ENCODE results near the gene SOX8. TPM values are rescaled to one million over a fixed set of nuclear protein-coding genes. Genes with fewer than 3 reads are reported as not detected.

Gene SOX8
- total RNA-seq, 1 donor from 2014 or later = 0.15 TPM

- Mint-ChIP-seq H3K4me1 (ENCODE audit: low read depth) (no peaks in the 10 kb centered on the region), H3K36me3 (ENCODE audit: low read depth) (no peaks in the 10 kb centered on the region), H3K4me3 (ENCODE audit: unreplicated experiment) (no peak overlapping the region), H3K27me3 (ENCODE audit: low read depth) (peaks cover 19% of the 10 kb centered on the region), H3K9me3 (ENCODE audit: low read depth) (no peaks in the 10 kb centered on the region), H3K27ac (ENCODE audit: unreplicated experiment) (no peak overlapping the region)
- TF ChIP-seq CTCF (IDR thresholded peaks at IDR 0.05) = no peak
- no peak for DNase-seq (ENCODE audit: low spot score)
Observed at GRCh38 chr16:1027501-1027815, 45.9 kb downstream of the SOX8 start.

- no peaks in the 10 kb centered on the region for H3K4me1 Mint-ChIP-seq (ENCODE audit: low read depth)
- H3K36me3 Mint-ChIP-seq (ENCODE audit: low read depth) = no peaks in the 10 kb centered on the region
- no peaks in the 10 kb centered on the region for H3K9me3 Mint-ChIP-seq (ENCODE audit: low read depth)
- TF ChIP-seq CTCF (IDR thresholded peaks at IDR 0.05) = no peak
- H3K4me3 Mint-ChIP-seq (ENCODE audit: unreplicated experiment) = no peak overlapping the region
- peaks cover 19% of the 10 kb centered on the region for H3K27me3 Mint-ChIP-seq (ENCODE audit: low read depth)
- DNase-seq (ENCODE audit: low spot score) = no peak
- H3K27ac Mint-ChIP-seq (ENCODE audit: unreplicated experiment) = no peak overlapping the region
Observed at GRCh38 chr16:1028056-1028455, 46.5 kb downstream of the SOX8 start.

GRCh38 chr16:1028524-1029258 is 47.1 kb downstream of the SOX8 start:
- no peak for DNase-seq (ENCODE audit: low spot score)
- H3K27me3 Mint-ChIP-seq (ENCODE audit: low read depth) = peaks cover 17% of the 10 kb centered on the region
- H3K27ac Mint-ChIP-seq (ENCODE audit: unreplicated experiment) = no peak overlapping the region
- no peaks in the 10 kb centered on the region for H3K36me3 Mint-ChIP-seq (ENCODE audit: low read depth)
- no peaks in the 10 kb centered on the region for H3K4me1 Mint-ChIP-seq (ENCODE audit: low read depth)
- no peaks in the 10 kb centered on the region for H3K9me3 Mint-ChIP-seq (ENCODE audit: low read depth)
- no peak for TF ChIP-seq CTCF (IDR thresholded peaks at IDR 0.05)
- H3K4me3 Mint-ChIP-seq (ENCODE audit: unreplicated experiment) = no peak overlapping the region

- Mint-ChIP-seq H3K36me3 (ENCODE audit: low read depth) (no peaks in the 10 kb centered on the region), H3K9me3 (ENCODE audit: low read depth) (no peaks in the 10 kb centered on the region), H3K4me3 (ENCODE audit: unreplicated experiment) (no peak overlapping the region), H3K27me3 (ENCODE audit: low read depth) (peaks cover 17% of the 10 kb centered on the region), H3K27ac (ENCODE audit: unreplicated experiment) (no peak overlapping the region), H3K4me1 (ENCODE audit: low read depth) (no peaks in the 10 kb centered on the region)
- no peak for DNase-seq (ENCODE audit: low spot score)
- TF ChIP-seq CTCF (IDR thresholded peaks at IDR 0.05) = no peak
Observed at GRCh38 chr16:1029259-1029545, 47.6 kb downstream of the SOX8 start.

GRCh38 chr16:1030473-1030901 is 48.9 kb downstream of the SOX8 start:
- no peak for DNase-seq (ENCODE audit: low spot score)
- TF ChIP-seq CTCF (IDR thresholded peaks at IDR 0.05) = no peak
- Mint-ChIP-seq H3K4me3 (ENCODE audit: unreplicated experiment) (no peak overlapping the region), H3K4me1 (ENCODE audit: low read depth) (no peaks in the 10 kb centered on the region), H3K27me3 (ENCODE audit: low read depth) (peaks cover 15% of the 10 kb centered on the region), H3K9me3 (ENCODE audit: low read depth) (no peaks in the 10 kb centered on the region), H3K27ac (ENCODE audit: unreplicated experiment) (no peak overlapping the region), H3K36me3 (ENCODE audit: low read depth) (no peaks in the 10 kb centered on the region)

Data from chondrocyte (in vitro differentiated cells).